Measurements from ENCODE around the gene LRRC75A. TPM values are rescaled to one million over a fixed set of nuclear protein-coding genes. Genes with fewer than 3 reads are reported as not detected.
"Not testable (repeated sequence)": the region's sequence is repeated elsewhere in the genome, so short reads cannot be mapped to it uniquely, and the experiment has no call there.

LRRC75A gene
- 0.46 TPM for polyA plus RNA-seq (2013, experiment 1 of 2; ENCODE audit: insufficient read length)
- 0.58 TPM for polyA plus RNA-seq (2013, experiment 2 of 2; ENCODE audit: insufficient read length)

GRCh38 chr17:16491703-16492612 lies at the start of gene LRRC75A:
Gene LRRC75A, minus strand, starts transcription at chr17:16492193. Its CDS starts 203 bp downstream, at chr17:16491990.
- peak; percentile 40 for DNase-seq

- no peak for DNase-seq
Observed at GRCh38 chr17:16537130-16537458, 45.1 kb upstream of the LRRC75A start.

GRCh38 chr17:16534236-16534635 lies 42.2 kb upstream of the LRRC75A start:
- DNase-seq: no peak

- DNase-seq: no peak
Observed at GRCh38 chr17:16529906-16530305, 37.9 kb upstream of the LRRC75A start.

GRCh38 chr17:16527298-16527697 lies 35.3 kb upstream of the LRRC75A start:
- no peak for DNase-seq

GRCh38 chr17:16525556-16525955 lies 33.6 kb upstream of the LRRC75A start:
- not testable (repeated sequence) for DNase-seq

- DNase-seq: peak; percentile 89
Observed at GRCh38 chr17:16521070-16521727, 29.2 kb upstream of the LRRC75A start.

- no peak for DNase-seq
Observed at GRCh38 chr17:16519021-16519420, 27.0 kb upstream of the LRRC75A start.

GRCh38 chr17:16517477-16517876 lies 25.5 kb upstream of the LRRC75A start:
- no peak for DNase-seq

GRCh38 chr17:16516594-16517051 lies 24.6 kb upstream of the LRRC75A start:
- DNase-seq: peak; percentile 76

- no peak for DNase-seq
Observed at GRCh38 chr17:16515933-16516332, 23.9 kb upstream of the LRRC75A start.

- DNase-seq: no peak
Observed at GRCh38 chr17:16513873-16514272, 21.9 kb upstream of the LRRC75A start.

- DNase-seq: peak; percentile 30
Observed at GRCh38 chr17:16512011-16512410, 20.0 kb upstream of the LRRC75A start.

- DNase-seq: no peak
Observed at GRCh38 chr17:16511593-16511992, 19.6 kb upstream of the LRRC75A start.

GRCh38 chr17:16507918-16508533 lies 16.0 kb upstream of the LRRC75A start:
- DNase-seq: no peak

GRCh38 chr17:16506188-16506587 lies 14.2 kb upstream of the LRRC75A start:
- no peak for DNase-seq

- no peak for DNase-seq
Observed at GRCh38 chr17:16504984-16505383, 13.0 kb upstream of the LRRC75A start.

- DNase-seq: no peak
Observed at GRCh38 chr17:16496820-16497489, 5.0 kb upstream of the LRRC75A start.

GRCh38 chr17:16495980-16496819 lies 4.2 kb upstream of the LRRC75A start:
- no peak for DNase-seq

GRCh38 chr17:16495561-16495960 lies 3.6 kb upstream of the LRRC75A start:
- DNase-seq: no peak

GRCh38 chr17:16494059-16494458 lies 2.1 kb upstream of the LRRC75A start:
- no peak for DNase-seq
